Caco-2 (cell line): ENCODE data around the gene NYAP2. TPM values are rescaled to one million over a fixed set of nuclear protein-coding genes. Genes with fewer than 3 reads are reported as not detected.

Experiments
- BruUV-seq: library from RNA; stranded (reverse); fragments of 400-500 nt; replicated peaks from 2 replicates; lab custom pipeline; 2021; lab: Mats Ljungman, UMichigan
- CTCF ChIA-PET: fragments of 300-600 bp; sonication (Branson Sonifier 250); formaldehyde crosslinking; loops from one replicate; lab custom pipeline; 2022; ENCODE audit warnings: antibody characterized with exemption; lab: Charles Lee
- POLR2A ChIA-PET: fragments of 300-600 bp; sonication (Branson Sonifier 250); formaldehyde crosslinking; loops from one replicate; lab custom pipeline; 2022; ENCODE audit warnings: antibody characterized with exemption; lab: Charles Lee
- DNase-seq, 2 experiments: peaks; one replicate each; pipeline versions ENCODE4 v3.0.0 to v3.0.0-alpha.2; 2020 to 2022
- H3K27me3 ChIP-seq: replicated peaks from 2 replicates; pipeline ENCODE4 v1.6.0; 2011; ENCODE audit warnings: low read length; ENCODE audit not compliant: control insufficient read depth, insufficient read depth
- H3K36me3 ChIP-seq: 2 replicates; pipeline ENCODE4 v1.5.1; 2011; ENCODE audit warnings: low read length; ENCODE audit not compliant: control insufficient read depth, insufficient read depth
- H3K4me1 ChIP-seq: fragments of 250-450 bp; sonication (Bioruptor Pico); 2 replicates; pipeline ENCODE4 v1.5.1; 2020; ENCODE audit warnings: mild to moderate bottlenecking
- H3K4me3 ChIP-seq: 2 replicates; pipeline ENCODE4 v1.5.1; 2011; ENCODE audit warnings: low read depth, mild to moderate bottlenecking, control low read depth, low read length
- H3K9me3 ChIP-seq: fragments of 250-450 bp; sonication (Bioruptor Pico); 2 replicates; pipeline ENCODE4 v1.5.1; 2020; ENCODE audit warnings: mild to moderate bottlenecking, moderate library complexity
- H3K27ac Mint-ChIP-seq: one replicate; pipeline ENCODE4 v1.8.0; 2022; ENCODE audit warnings: mixed read lengths; ENCODE audit not compliant: unreplicated experiment
- H3K27me3 Mint-ChIP-seq: one replicate; pipeline ENCODE4 v1.8.0; 2022; ENCODE audit warnings: mixed read lengths; ENCODE audit not compliant: insufficient read depth, unreplicated experiment
- H3K36me3 Mint-ChIP-seq: one replicate; pipeline ENCODE4 v1.8.0; 2022; ENCODE audit warnings: mild to moderate bottlenecking, mixed read lengths; ENCODE audit not compliant: insufficient read depth, unreplicated experiment
- H3K4me1 Mint-ChIP-seq: one replicate; pipeline ENCODE4 v1.8.0; 2022; ENCODE audit warnings: low read depth, mixed read lengths; ENCODE audit not compliant: unreplicated experiment
- H3K4me3 Mint-ChIP-seq: one replicate; pipeline ENCODE4 v1.8.0; 2022; ENCODE audit warnings: mild to moderate bottlenecking, moderate library complexity, mixed read lengths; ENCODE audit not compliant: unreplicated experiment
- H3K9me3 Mint-ChIP-seq: one replicate; pipeline ENCODE4 v1.8.0; 2022; ENCODE audit warnings: mixed read lengths; ENCODE audit not compliant: unreplicated experiment
- CTCF ChIP-seq, 2 experiments: fragments of 200-600 bp in 1 of 2; IDR thresholded peaks; 1 replicate in 1 of 2; 2 replicates in 1 of 2; pipeline versions ENCODE4 v1.5.1 to v1.8.0; 2011 to 2022; ENCODE audit warnings: antibody characterized with exemption in 1 of 2, control low read depth in 1 of 2, inconsistent platforms in 1 of 2, low read depth in 1 of 2, low read length in 1 of 2, mild to moderate bottlenecking in 1 of 2, moderate library complexity in 1 of 2; ENCODE audit not compliant: insufficient read depth in 1 of 2, severe bottlenecking in 1 of 2, unreplicated experiment in 1 of 2
- intact Hi-C: fragments of 100-400 bp; cut with micrococcal nuclease; formaldehyde crosslinking; loops from one replicate; pipeline ENCODE4 v1.10.0; 2022; ENCODE audit not compliant: unreplicated experiment
- total RNA-seq: library from RNA; stranded (reverse); gene quantifications from 2 replicates; pipeline ENCODE4 v1.2.3, GENCODE V29; 2022

Gene NYAP2
- total RNA-seq, 1 experiment from 2014 or later, result 0.11 TPM

GRCh38 chr2:225582355-225583116, 183.0 kb downstream of the NYAP2 start:
- H3K27ac Mint-ChIP-seq, result no peak overlapping the region
- peaks cover 5% of the 10 kb centered on the region for H3K27me3 Mint-ChIP-seq
- Histone ChIP-seq H3K27me3 (no peaks in the 10 kb centered on the region), H3K9me3 (no peaks in the 10 kb centered on the region), H3K36me3 (no peaks in the 10 kb centered on the region), H3K4me1 (no peaks in the 10 kb centered on the region), H3K4me3 (no peak overlapping the region)
- no peaks in the 10 kb centered on the region for H3K4me1 Mint-ChIP-seq
- BruUV-seq, result no TSS peak
- no peaks in the 10 kb centered on the region for H3K9me3 Mint-ChIP-seq
- ChIA-PET POLR2A (no interaction called here), CTCF (no interaction called here)
- H3K36me3 Mint-ChIP-seq, result no peaks in the 10 kb centered on the region
- H3K4me3 Mint-ChIP-seq, result no peak overlapping the region
- no peak for TF ChIP-seq CTCF (IDR thresholded peaks at IDR 0.05; ENCODE audit: insufficient read depth in 1 of 2, low read depth in 1 of 2, low read length in 1 of 2, severe bottlenecking in 1 of 2, unreplicated experiment in 1 of 2)
- intact Hi-C loops, result no loop called here
- no peak for DNase-seq

- Mint-ChIP-seq H3K27ac (no peak overlapping the region), H3K36me3 (no peaks in the 10 kb centered on the region), H3K9me3 (no peaks in the 10 kb centered on the region), H3K27me3 (peaks cover 3% of the 10 kb centered on the region), H3K4me3 (no peak overlapping the region), H3K4me1 (no peaks in the 10 kb centered on the region)
- BruUV-seq, result no TSS peak
- Histone ChIP-seq H3K4me1 (no peaks in the 10 kb centered on the region), H3K36me3 (no peaks in the 10 kb centered on the region), H3K9me3 (no peaks in the 10 kb centered on the region), H3K4me3 (no peak overlapping the region), H3K27me3 (no peaks in the 10 kb centered on the region)
- intact Hi-C loops, result no loop called here
- CTCF ChIA-PET, result no interaction called here
- DNase-seq, result no peak
- POLR2A ChIA-PET, result no interaction called here
- no peak for TF ChIP-seq CTCF (IDR thresholded peaks at IDR 0.05; ENCODE audit: insufficient read depth in 1 of 2, low read depth in 1 of 2, low read length in 1 of 2, severe bottlenecking in 1 of 2, unreplicated experiment in 1 of 2)
Observed at GRCh38 chr2:225584796-225585195, 185.3 kb downstream of the NYAP2 start.

- ChIA-PET CTCF (no interaction called here), POLR2A (no interaction called here)
- BruUV-seq, result no TSS peak
- H3K36me3 Mint-ChIP-seq, result no peaks in the 10 kb centered on the region
- H3K4me1 Mint-ChIP-seq, result no peaks in the 10 kb centered on the region
- peaks cover 3% of the 10 kb centered on the region for H3K27me3 Mint-ChIP-seq
- H3K27me3 ChIP-seq, result no peaks in the 10 kb centered on the region
- H3K27ac Mint-ChIP-seq, result no peak overlapping the region
- intact Hi-C loops, result no loop called here
- H3K36me3 ChIP-seq, result no peaks in the 10 kb centered on the region
- H3K4me3 Mint-ChIP-seq, result no peak overlapping the region
- no peak overlapping the region for H3K4me3 ChIP-seq
- no peaks in the 10 kb centered on the region for H3K9me3 Mint-ChIP-seq
- TF ChIP-seq CTCF (IDR thresholded peaks at IDR 0.05; ENCODE audit: insufficient read depth in 1 of 2, low read depth in 1 of 2, low read length in 1 of 2, severe bottlenecking in 1 of 2, unreplicated experiment in 1 of 2), result no peak
- H3K4me1 ChIP-seq, result no peaks in the 10 kb centered on the region
- no peaks in the 10 kb centered on the region for H3K9me3 ChIP-seq
- no peak for DNase-seq
Observed at GRCh38 chr2:225590932-225591331, 191.4 kb downstream of the NYAP2 start.
